Endothelial cell of umbilical vein (primary cell): ENCODE data around the gene MYLK. TPM values are rescaled to one million over a fixed set of nuclear protein-coding genes. Genes with fewer than 3 reads are reported as not detected.

Experiments used
- BruUV-seq: library from RNA; stranded (reverse); fragments of 400-500 nt; replicated peaks from 2 replicates; lab custom pipeline; 2021; lab: Mats Ljungman, UMichigan
- CTCF ChIA-PET: fragments of 300-600, 350-600 bp; sonication (Branson Sonifier 250); formaldehyde crosslinking; loops from one replicate; lab custom pipeline; 2021; ENCODE audit warnings: antibody characterized with exemption, inconsistent platforms; lab: Charles Lee
- POLR2A ChIA-PET: fragments of 300-600, 350-600 bp; sonication (Branson Sonifier 250); formaldehyde crosslinking; loops from one replicate; lab custom pipeline; 2021; ENCODE audit warnings: antibody characterized with exemption, inconsistent platforms; lab: Charles Lee
- DNase-seq: peaks from one replicate; pipeline ENCODE4 v3.0.0-alpha.2; 2011; ENCODE audit warnings: low read depth, low spot score
- FAIRE-seq: peaks from 2 replicates; lab custom pipeline; 2011; peaks lifted over from hg19 to GRCh38; lab: Jason Lieb, UNC
- H2AFZ ChIP-seq: 2 replicates; pipeline ENCODE4 v1.6.0; 2012; ENCODE audit warnings: low read depth, low read length, control low read depth, inconsistent platforms
- H3K27ac ChIP-seq: 2 replicates; pipeline ENCODE4 v1.5.1; 2011; ENCODE audit warnings: low read depth, mild to moderate bottlenecking, control low read depth, low read length, moderate library complexity; ENCODE audit not compliant: insufficient read depth
- H3K27me3 ChIP-seq, 2 experiments: 2 replicates each; pipeline versions ENCODE4 v1.6.0 to v1.6.1; 2011; ENCODE audit warnings: low read length in 2 of 2, mixed read lengths in 1 of 2; ENCODE audit not compliant: control insufficient read depth in 2 of 2, insufficient read depth in 2 of 2
- H3K36me3 ChIP-seq, 2 experiments: 2 replicates in 1 of 2; 3 replicates in 1 of 2; pipeline ENCODE4 v1.5.1; 2011; ENCODE audit warnings: low read length in 2 of 2, mild to moderate bottlenecking in 1 of 2, moderate library complexity in 1 of 2; ENCODE audit not compliant: control insufficient read depth in 2 of 2, insufficient read depth in 2 of 2; ENCODE audit errors: extremely low read depth in 1 of 2
- H3K4me1 ChIP-seq: 3 replicates; pipeline ENCODE4 v1.5.1; 2011; ENCODE audit warnings: mild to moderate bottlenecking, low read length; ENCODE audit not compliant: control insufficient read depth, insufficient read depth; ENCODE audit errors: extremely low read depth
- H3K4me2 ChIP-seq: 2 replicates; pipeline ENCODE4 v1.6.1; 2011; ENCODE audit warnings: low read length, control low read depth, mixed read lengths; ENCODE audit not compliant: insufficient read depth
- H3K4me3 ChIP-seq, 3 experiments: fragments of 200-600 bp in 1 of 3; sonication (generic), shearing (Covaris generic) in 1 of 3; replicated peaks in 1 of 3; 2 replicates each; pipeline ENCODE4 v1.5.1; 2011 to 2016; ENCODE audit warnings: control low read depth in 3 of 3, low read length in 3 of 3, mild to moderate bottlenecking in 2 of 3, inconsistent platforms in 1 of 3, low read depth in 1 of 3, moderate library complexity in 1 of 3; ENCODE audit not compliant: insufficient read depth in 1 of 3
- H3K79me2 ChIP-seq: 2 replicates; pipeline ENCODE4 v1.6.0; 2012; ENCODE audit warnings: low read length, inconsistent platforms; ENCODE audit not compliant: control insufficient read depth, insufficient read depth
- H3K9ac ChIP-seq: replicated peaks from 2 replicates; pipeline ENCODE3; 2011; ENCODE audit warnings: low read length, control low read depth; ENCODE audit not compliant: insufficient read depth; ENCODE audit errors: extremely low read depth
- H3K9me1 ChIP-seq: replicated peaks from 3 replicates; pipeline ENCODE4 v1.6.0; 2011; ENCODE audit warnings: mild to moderate bottlenecking, low read length; ENCODE audit not compliant: control insufficient read depth, insufficient read depth; ENCODE audit errors: extremely low read depth
- H3K9me3 ChIP-seq: replicated peaks from 2 replicates; pipeline ENCODE4 v1.5.1; 2012; ENCODE audit warnings: low read length, inconsistent platforms; ENCODE audit not compliant: control insufficient read depth, insufficient read depth
- H4K20me1 ChIP-seq: replicated peaks from 2 replicates; pipeline ENCODE3; 2011; ENCODE audit warnings: mild to moderate bottlenecking, low read length; ENCODE audit not compliant: control insufficient read depth, insufficient read depth; ENCODE audit errors: extremely low read depth
- CTCF ChIP-seq, 2 donors: IDR thresholded peaks; 1 replicate in 1 of 2; 2 replicates in 1 of 2; pipeline ENCODE4 v1.5.1; 2011; ENCODE audit warnings: low read length in 2 of 2, mild to moderate bottlenecking in 2 of 2, moderate library complexity in 2 of 2, control low read depth in 1 of 2, inconsistent platforms in 1 of 2, low read depth in 1 of 2; ENCODE audit not compliant: insufficient read depth in 1 of 2; ENCODE audit errors: extremely low read depth in 1 of 2
- EZH2 ChIP-seq: IDR thresholded peaks from 2 replicates; pipeline ENCODE4 v1.6.1; 2012; ENCODE audit warnings: borderline replicate concordance, low read depth, mild to moderate bottlenecking, moderate library complexity, low read length, inconsistent platforms; ENCODE audit not compliant: severe bottlenecking
- FOS ChIP-seq: IDR thresholded peaks from 2 replicates; pipeline ENCODE4 v1.6.1; 2011; ENCODE audit warnings: mild to moderate bottlenecking, low read length, moderate library complexity, borderline replicate concordance; ENCODE audit not compliant: insufficient read depth
- GATA2 ChIP-seq: IDR thresholded peaks from 2 replicates; pipeline ENCODE4 v1.7.0; 2011; ENCODE audit warnings: low read depth, mild to moderate bottlenecking, moderate library complexity, mixed read lengths, low read length; ENCODE audit not compliant: insufficient read length, insufficient read depth
- JUN ChIP-seq: IDR thresholded peaks from 2 replicates; pipeline ENCODE4 v1.6.1; 2011; ENCODE audit warnings: borderline replicate concordance, low read depth; ENCODE audit not compliant: insufficient read length, insufficient read depth
- MYC ChIP-seq: IDR thresholded peaks from one replicate; pipeline ENCODE4 v1.6.1; 2011; ENCODE audit warnings: mild to moderate bottlenecking, low read depth, low read length
- POLR2A ChIP-seq: IDR thresholded peaks from 2 replicates; pipeline ENCODE4 v1.6.1; 2012; ENCODE audit warnings: low read depth, mild to moderate bottlenecking, control low read depth, low read length
- POLR2AphosphoS5 ChIP-seq: IDR thresholded peaks from 2 replicates; pipeline ENCODE4 v1.6.1; 2012; ENCODE audit warnings: low read depth, mild to moderate bottlenecking, control low read depth, low read length, moderate library complexity; ENCODE audit not compliant: insufficient read depth
- dilution Hi-C: fragments of 300-500 bp; cut with MboI; formaldehyde crosslinking; loops from one replicate; pipeline ENCODE4 v1.15.0; 2019; ENCODE audit warnings: low sequenced_read_pairs; ENCODE audit not compliant: extremely low pct_ligation_motif_present
- intact Hi-C: fragments of 100-400 bp; cut with micrococcal nuclease; formaldehyde crosslinking; loops from one replicate; pipeline ENCODE4 v1.10.0; 2022
- polyA plus RNA-seq, 4 experiments: library from polyadenylated mRNA; depleted of rRNA in 3 of 4; stranded (reverse) in 3 of 4; unstranded in 1 of 4; fragments of >200 nt; gene quantifications; 2 replicates each; pipeline versions ENCODE4 v1.2.1 to v1.2.3, GENCODE V29; 2011 to 2012; ENCODE audit warnings: missing spikeins in 1 of 4
- total RNA-seq: library from RNA; stranded (reverse); gene quantifications from 2 replicates; pipeline ENCODE4 v1.2.3, GENCODE V29; 2021
- TF ChIP-seq, protein P1 (sequence below): IDR thresholded peaks from 2 replicates; pipeline ENCODE4 v1.6.1; 2011; ENCODE audit not compliant: insufficient read depth, insufficient read length

The MYLK gene
- total and polyA plus RNA-seq, 2 donors (not counting 3 experiments of a cell fraction or from before 2014, with no cell fraction given): 10.0 to 22.2 TPM

DNA sequence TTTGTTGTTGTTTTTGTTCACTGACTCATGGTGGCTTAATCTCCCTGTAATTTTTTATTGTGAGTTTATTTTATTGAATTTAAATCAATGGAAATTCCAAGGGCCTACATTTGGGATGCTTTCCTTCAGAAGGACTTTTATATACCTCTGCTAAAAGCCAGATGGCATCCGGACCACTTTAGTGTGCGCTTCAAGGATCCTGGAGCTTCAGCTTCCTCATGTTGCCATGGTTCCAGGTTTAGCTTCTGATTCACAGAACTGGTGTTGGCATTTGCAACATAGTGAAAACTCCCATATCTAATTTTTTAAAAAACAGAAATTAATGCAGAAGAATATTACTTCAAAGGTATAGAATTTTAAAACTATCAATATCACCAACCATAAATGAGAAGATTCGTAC is 290.8 kb downstream of the MYLK start:
- no TSS peak for BruUV-seq
- no peaks in the 10 kb centered on the region for H4K20me1 ChIP-seq
- POLR2A ChIA-PET: no interaction called here
- H3K27ac ChIP-seq: no peak overlapping the region
- DNase-seq: no peak
- H2AFZ ChIP-seq: no peak overlapping the region
- no peaks in the 10 kb centered on the region for H3K9me1 ChIP-seq
- H3K4me3 ChIP-seq: no peak overlapping the region
- H3K4me1 ChIP-seq: peaks cover 16% of the 10 kb centered on the region
- H3K9ac ChIP-seq: no peak overlapping the region
- no peak for TF ChIP-seq FOS
- no peak for TF ChIP-seq POLR2A
- TF ChIP-seq CTCF (IDR thresholded peaks at IDR 0.05; ENCODE audit: extremely low read depth in 1 of 2, insufficient read depth in 1 of 2, low read depth in 1 of 2, low read length in 2 of 2): no peak
- TF ChIP-seq EZH2: no peak
- TF ChIP-seq, protein P1, sequence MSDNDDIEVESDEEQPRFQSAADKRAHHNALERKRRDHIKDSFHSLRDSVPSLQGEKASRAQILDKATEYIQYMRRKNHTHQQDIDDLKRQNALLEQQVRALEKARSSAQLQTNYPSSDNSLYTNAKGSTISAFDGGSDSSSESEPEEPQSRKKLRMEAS: no peak
- TF ChIP-seq GATA2: no peak
- no peak for TF ChIP-seq JUN
- no peak for TF ChIP-seq POLR2AphosphoS5
- TF ChIP-seq MYC: no peak
- no peak for FAIRE-seq
- dilution Hi-C loops (no loop called here), intact Hi-C loops (no loop called here)
- H3K79me2 ChIP-seq: no peaks in the 10 kb centered on the region
- no peaks in the 10 kb centered on the region for H3K36me3 ChIP-seq
- H3K9me3 ChIP-seq: peaks cover 4% of the 10 kb centered on the region
- CTCF ChIA-PET: no interaction called here
- no peak overlapping the region for H3K4me2 ChIP-seq
- H3K27me3 ChIP-seq: no peaks in the 10 kb centered on the region
